HL-60 (cell line): ENCODE results near the gene TEDC2.

ENCODE experiments used
- DNase-seq, 2 experiments: peaks; one replicate each; pipeline ENCODE4 v3.0.0-alpha.2; 2010 to 2020; ENCODE audit warnings: low read depth in 1 of 2, low spot score in 1 of 2
- H3K27ac ChIP-seq: fragments of 250-450 bp; sonication (Bioruptor Pico); replicated peaks from 2 replicates; pipeline ENCODE4 v1.5.1; 2020; ENCODE audit warnings: mild to moderate bottlenecking, moderate library complexity
- H3K27me3 ChIP-seq: fragments of 250-450 bp; sonication (Bioruptor Pico); 2 replicates; pipeline ENCODE4 v1.5.1; 2021; ENCODE audit warnings: mild to moderate bottlenecking, moderate library complexity; ENCODE audit not compliant: insufficient read depth, poor library complexity, severe bottlenecking
- H3K4me3 ChIP-seq: replicated peaks from 2 replicates; pipeline ENCODE4 v1.5.1; 2011; ENCODE audit warnings: mild to moderate bottlenecking, control low read depth, low read length; ENCODE audit not compliant: insufficient read depth
- GABPA ChIP-seq: IDR thresholded peaks from 2 replicates; pipeline ENCODE4 v1.6.1; 2012; ENCODE audit warnings: low read depth
- POLR2AphosphoS5 ChIP-seq: IDR thresholded peaks from 2 replicates; pipeline ENCODE4 v1.6.1; 2012; ENCODE audit warnings: low read depth
- SPI1 ChIP-seq: IDR thresholded peaks from 2 replicates; pipeline ENCODE4 v1.6.1; 2012; ENCODE audit warnings: low read depth, mild to moderate bottlenecking, borderline replicate concordance
- TF ChIP-seq, protein P1 (sequence below): IDR thresholded peaks from one replicate; pipeline ENCODE4 v1.5.1; 2011; ENCODE audit warnings: low read length, control low read depth, inconsistent platforms; ENCODE audit not compliant: insufficient read depth
- TF ChIP-seq, protein P2 (sequence below): IDR thresholded peaks from 2 replicates; pipeline ENCODE4 v1.6.1; 2012; ENCODE audit warnings: low read depth; ENCODE audit not compliant: insufficient replicate concordance

The TEDC2 gene

DNA sequence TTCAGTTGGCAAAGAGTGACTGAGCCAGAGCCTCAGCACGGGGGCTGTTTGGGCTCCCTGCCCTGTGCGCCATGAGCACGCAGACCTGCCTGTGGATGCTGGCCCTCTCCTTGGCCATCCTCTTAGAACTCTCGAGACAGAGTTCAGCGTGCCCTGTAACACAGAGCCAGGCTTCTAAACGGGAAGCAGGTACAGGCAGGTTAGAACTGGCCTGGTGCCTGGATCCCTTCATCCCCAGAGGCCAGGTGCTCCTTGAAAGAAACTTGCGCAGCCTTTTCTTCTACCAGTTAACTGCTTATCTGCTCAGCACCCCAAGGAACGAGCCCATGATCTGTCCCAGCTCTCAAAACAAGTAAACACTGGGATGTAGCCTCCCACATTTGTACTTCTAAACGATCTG, 23.8 kb upstream of the TEDC2 start:
- Histone ChIP-seq H3K27me3 (no peaks in the 10 kb centered on the region), H3K27ac (no peak overlapping the region)
- DNase-seq: no peak

DNA sequence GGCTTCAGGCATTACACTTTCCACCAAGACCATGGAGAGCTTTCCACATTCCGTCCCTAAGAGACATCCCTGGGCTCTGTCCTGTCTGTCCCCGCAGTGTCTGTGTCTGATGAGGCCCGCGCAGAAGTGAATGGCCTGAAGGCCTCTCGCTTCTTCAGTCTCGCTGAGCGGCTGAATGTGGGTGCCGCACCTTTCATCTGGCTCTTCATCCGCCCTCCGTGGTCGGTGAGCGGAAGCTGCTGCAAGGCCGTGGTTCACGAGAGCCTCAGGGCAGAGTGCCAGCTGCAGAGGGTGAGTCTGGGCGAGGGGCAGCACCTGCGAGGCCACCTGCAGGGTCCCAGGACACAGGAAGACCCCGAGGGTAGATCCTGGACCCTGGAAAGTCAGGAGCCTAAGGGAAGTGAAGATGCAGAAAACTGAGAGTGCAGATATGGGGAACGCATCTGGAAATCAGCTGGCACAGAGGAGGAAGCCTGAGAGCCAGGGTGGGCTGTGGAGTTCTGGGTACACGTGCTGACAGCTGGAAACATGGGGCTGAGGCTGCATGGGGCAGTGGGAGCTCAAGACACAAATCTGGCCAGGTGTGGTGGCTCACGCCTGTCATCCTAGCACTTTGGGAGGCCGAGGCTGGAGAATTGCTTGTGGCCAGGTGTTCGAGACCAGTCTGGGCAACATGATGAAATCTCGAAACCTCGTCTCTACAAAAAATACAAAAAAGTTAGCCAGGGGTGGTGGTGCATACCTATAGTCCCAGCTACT, 22.7 kb upstream of the TEDC2 start:
- Histone ChIP-seq H3K4me3 (no peak overlapping the region), H3K27ac (no peak overlapping the region), H3K27me3 (no peaks in the 10 kb centered on the region)
- TF ChIP-seq GABPA (no peak), SPI1 (no peak), POLR2AphosphoS5 (no peak)
- TF ChIP-seq, protein P1, sequence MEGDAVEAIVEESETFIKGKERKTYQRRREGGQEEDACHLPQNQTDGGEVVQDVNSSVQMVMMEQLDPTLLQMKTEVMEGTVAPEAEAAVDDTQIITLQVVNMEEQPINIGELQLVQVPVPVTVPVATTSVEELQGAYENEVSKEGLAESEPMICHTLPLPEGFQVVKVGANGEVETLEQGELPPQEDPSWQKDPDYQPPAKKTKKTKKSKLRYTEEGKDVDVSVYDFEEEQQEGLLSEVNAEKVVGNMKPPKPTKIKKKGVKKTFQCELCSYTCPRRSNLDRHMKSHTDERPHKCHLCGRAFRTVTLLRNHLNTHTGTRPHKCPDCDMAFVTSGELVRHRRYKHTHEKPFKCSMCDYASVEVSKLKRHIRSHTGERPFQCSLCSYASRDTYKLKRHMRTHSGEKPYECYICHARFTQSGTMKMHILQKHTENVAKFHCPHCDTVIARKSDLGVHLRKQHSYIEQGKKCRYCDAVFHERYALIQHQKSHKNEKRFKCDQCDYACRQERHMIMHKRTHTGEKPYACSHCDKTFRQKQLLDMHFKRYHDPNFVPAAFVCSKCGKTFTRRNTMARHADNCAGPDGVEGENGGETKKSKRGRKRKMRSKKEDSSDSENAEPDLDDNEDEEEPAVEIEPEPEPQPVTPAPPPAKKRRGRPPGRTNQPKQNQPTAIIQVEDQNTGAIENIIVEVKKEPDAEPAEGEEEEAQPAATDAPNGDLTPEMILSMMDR: no peak
- TF ChIP-seq, protein P2, sequence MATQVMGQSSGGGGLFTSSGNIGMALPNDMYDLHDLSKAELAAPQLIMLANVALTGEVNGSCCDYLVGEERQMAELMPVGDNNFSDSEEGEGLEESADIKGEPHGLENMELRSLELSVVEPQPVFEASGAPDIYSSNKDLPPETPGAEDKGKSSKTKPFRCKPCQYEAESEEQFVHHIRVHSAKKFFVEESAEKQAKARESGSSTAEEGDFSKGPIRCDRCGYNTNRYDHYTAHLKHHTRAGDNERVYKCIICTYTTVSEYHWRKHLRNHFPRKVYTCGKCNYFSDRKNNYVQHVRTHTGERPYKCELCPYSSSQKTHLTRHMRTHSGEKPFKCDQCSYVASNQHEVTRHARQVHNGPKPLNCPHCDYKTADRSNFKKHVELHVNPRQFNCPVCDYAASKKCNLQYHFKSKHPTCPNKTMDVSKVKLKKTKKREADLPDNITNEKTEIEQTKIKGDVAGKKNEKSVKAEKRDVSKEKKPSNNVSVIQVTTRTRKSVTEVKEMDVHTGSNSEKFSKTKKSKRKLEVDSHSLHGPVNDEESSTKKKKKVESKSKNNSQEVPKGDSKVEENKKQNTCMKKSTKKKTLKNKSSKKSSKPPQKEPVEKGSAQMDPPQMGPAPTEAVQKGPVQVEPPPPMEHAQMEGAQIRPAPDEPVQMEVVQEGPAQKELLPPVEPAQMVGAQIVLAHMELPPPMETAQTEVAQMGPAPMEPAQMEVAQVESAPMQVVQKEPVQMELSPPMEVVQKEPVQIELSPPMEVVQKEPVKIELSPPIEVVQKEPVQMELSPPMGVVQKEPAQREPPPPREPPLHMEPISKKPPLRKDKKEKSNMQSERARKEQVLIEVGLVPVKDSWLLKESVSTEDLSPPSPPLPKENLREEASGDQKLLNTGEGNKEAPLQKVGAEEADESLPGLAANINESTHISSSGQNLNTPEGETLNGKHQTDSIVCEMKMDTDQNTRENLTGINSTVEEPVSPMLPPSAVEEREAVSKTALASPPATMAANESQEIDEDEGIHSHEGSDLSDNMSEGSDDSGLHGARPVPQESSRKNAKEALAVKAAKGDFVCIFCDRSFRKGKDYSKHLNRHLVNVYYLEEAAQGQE: no peak
- no peak for DNase-seq

More for the DNA sequence above, 23.8 kb upstream of the TEDC2 start:
- TF ChIP-seq POLR2AphosphoS5 (no peak), GABPA (no peak), SPI1 (no peak)
- TF ChIP-seq, protein P2: no peak
- TF ChIP-seq, protein P1: no peak
- no peak overlapping the region for H3K4me3 ChIP-seq

DNA sequence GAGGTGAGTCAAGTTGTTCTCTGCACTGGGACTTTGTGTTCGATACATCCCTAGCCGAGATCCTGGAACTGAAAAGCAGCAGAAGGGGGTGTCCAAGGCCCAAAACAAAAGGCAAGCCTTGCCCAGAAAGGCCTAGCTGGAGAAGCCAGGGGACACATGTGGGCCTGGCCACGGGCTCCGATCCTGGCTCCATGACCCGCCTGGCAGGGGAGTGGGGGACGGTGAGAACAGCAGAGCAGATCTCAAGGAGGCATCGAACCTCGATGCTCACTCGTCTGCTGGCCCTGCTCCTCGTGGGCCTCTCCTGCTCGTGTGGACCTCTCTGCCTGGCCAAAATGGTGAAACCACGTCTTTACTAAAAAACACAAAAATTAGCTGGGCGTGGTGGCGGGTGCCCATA, 21.8 kb upstream of the TEDC2 start:
- no peak overlapping the region for H3K27ac ChIP-seq
- TF ChIP-seq, protein P1: no peak
- TF ChIP-seq SPI1: no peak
- TF ChIP-seq POLR2AphosphoS5: no peak
- TF ChIP-seq, protein P2: no peak
- no peak for TF ChIP-seq GABPA
- DNase-seq: no peak
- no peaks in the 10 kb centered on the region for H3K27me3 ChIP-seq
- H3K4me3 ChIP-seq: no peak overlapping the region
